ENCODE data around the gene ALKBH8.
"Not testable (repeated sequence)": the region's sequence is repeated elsewhere in the genome, so short reads cannot be mapped to it uniquely, and the experiment has no call there.

The ALKBH8 gene

GRCh38 chr11:107504981-107505380, 60.6 kb downstream of the ALKBH8 start:
- no peak for DNase-seq

- DNase-seq, result no peak
Measured at GRCh38 chr11:107501713-107502112, 63.8 kb downstream of the ALKBH8 start.

GRCh38 chr11:107497371-107497770, 68.2 kb downstream of the ALKBH8 start:
- not testable (repeated sequence) for DNase-seq

DNA sequence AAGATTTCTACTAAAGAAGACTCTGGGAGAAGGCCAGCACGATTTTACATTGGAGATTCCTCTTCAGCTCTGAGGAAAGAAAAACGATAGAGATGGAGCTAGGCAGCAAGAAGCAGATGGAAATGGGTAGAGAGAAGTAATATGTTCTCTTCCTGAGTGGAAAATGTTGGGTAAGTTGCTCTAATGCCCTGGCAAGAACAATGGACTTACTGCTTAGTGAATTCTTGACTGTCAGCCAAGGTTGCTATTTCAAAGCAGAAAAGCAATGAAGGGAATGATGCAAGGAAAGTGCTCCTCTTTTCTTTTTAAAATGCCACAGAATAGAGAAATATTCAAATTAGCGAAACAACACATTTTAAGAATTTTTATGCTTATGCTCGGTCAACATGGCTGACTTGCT, 69.5 kb downstream of the ALKBH8 start:
- peak; percentile 25 for DNase-seq

DNA sequence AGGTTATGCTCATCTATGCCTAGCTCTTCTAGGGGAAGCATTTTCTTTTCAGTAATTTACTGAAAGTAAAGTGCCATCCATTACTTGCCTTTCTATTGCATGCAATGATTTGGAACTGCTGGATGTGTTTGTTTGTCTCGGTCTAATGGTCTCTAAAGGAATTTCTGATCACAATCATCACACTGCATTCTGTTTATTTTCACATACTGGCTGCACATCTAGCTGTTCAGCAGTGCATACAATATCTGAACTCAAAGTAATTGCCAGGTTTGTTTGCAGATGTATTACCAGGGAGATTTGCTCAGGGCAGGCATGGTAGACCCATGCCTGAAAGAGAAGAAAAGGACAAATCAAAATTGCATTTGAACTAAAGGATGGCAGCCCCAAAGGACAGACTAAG, 71.5 kb downstream of the ALKBH8 start:
- DNase-seq, result no peak

- no peak for DNase-seq
Measured at GRCh38 chr11:107493117-107493516, 72.4 kb downstream of the ALKBH8 start.

GRCh38 chr11:107490836-107491235, 74.7 kb downstream of the ALKBH8 start:
- DNase-seq, result no peak

DNA sequence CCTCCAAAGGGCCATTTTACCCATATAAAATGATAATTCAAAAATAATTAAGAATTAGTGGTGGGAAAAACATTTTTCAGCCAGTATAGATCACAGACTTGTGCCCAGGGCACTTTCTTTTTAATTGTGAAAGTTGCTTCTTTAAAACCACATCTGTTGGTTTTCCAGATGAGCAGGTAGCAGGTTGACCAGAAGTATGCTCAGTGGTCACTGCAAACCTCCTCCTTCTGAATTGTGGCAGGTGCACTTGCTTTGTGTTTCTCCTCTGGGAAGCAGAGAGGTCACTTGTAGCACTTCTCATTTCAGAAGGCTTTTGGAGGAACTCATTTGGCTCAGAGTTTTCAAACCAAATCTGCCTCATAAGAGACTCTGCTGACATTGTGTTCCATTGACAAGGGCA, 83.3 kb downstream of the ALKBH8 start:
- DNase-seq, result no peak

DNA sequence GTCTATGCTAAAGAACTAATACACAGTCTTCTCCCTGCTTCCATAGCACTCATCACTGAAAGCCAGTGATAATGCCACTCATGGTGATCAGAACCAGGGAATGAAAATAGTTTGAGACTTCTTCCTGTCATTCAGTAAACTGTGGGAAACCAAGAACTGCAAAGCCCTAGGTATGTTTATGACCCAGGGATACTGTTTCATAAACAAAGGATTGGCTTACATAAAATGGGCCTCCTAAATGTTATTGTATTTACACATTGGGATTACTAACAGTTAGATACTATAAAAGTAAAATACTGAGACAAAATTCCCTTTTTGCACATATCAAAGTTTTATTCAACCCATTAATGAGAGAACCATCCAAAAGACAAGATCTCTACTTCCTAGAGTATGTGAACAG, 86.6 kb downstream of the ALKBH8 start:
- no peak for DNase-seq

DNA sequence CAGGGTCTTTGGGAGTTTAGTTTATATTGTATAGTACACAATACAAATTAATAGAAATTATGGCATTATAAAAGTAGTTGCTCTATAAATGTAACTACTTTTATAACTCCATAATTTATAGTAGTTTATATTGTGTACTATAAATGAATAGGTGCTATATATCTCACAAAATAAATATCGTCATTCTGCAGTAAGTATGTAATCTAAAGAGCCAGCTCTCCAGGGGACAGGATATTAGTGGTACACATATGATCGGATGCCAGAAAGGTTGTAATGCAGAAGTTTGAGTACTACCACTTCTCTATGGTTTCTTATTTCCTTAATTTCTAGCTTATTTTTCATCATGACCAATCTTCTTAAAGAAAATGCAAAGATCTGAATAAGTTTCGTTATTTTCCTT, 87.7 kb downstream of the ALKBH8 start:
- DNase-seq, result no peak

- no peak for DNase-seq
Measured at GRCh38 chr11:107473792-107474191, 91.7 kb downstream of the ALKBH8 start.

DNA sequence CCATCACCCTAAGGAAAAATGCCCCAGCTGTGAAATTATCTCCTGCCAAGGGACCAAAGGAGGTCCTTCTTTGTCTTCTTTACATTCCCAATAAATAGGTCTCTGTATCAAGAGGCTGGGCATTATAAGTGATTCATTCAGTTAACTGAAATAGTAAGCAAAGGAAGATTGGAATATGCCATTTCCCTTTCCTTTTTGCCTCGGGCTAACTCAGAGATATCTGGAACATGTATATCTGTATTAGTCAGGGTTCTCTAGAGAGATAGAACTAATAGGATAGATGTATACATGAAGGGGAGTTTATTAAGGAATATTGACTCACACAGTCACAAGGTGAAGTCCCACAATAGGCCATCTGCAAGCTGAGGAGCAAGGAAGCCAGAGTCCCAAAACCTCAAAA, 92.6 kb downstream of the ALKBH8 start:
- no peak for DNase-seq

DNA sequence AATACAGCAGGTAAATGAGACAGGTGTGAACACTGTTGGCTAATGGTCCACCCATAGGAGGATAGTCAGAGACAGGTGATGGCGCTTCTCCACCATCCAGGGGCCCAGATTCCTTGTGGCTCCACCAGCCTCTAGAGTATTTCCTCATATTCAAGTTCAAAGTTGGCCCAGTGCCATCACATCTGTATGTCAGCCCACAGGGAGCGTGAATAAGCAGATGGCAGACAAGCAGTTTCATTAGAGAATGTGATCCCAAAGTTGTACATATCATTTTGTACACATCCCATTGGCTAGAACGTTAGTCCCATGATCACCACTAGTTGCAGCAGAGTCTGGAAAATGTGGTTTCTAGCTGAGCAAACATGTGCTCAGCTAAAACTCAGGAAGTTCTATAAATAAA, 96.9 kb downstream of the ALKBH8 start:
- peak; percentile 19 for DNase-seq

DNA sequence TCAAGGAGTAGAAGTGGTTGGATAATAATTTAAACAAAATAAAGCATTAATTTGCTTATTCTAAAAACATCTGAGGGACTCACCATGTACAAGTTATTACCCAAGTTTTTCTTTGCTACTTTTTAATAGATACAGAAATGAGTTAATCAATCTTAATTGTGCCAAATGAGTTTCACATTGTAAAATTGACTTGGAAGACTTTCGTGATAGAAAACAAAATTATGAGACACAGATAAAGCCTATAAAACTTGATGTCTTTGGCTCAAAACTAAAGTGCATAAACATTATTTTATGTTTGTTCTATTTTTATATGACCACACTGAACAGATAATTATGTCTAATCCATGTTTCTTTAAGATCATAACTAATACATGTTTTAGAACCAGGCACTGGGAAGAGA, 97.8 kb downstream of the ALKBH8 start:
- DNase-seq, result no peak

- DNase-seq, result not testable (repeated sequence)
Measured at GRCh38 chr11:107466275-107466866, 99.2 kb downstream of the ALKBH8 start.

DNA sequence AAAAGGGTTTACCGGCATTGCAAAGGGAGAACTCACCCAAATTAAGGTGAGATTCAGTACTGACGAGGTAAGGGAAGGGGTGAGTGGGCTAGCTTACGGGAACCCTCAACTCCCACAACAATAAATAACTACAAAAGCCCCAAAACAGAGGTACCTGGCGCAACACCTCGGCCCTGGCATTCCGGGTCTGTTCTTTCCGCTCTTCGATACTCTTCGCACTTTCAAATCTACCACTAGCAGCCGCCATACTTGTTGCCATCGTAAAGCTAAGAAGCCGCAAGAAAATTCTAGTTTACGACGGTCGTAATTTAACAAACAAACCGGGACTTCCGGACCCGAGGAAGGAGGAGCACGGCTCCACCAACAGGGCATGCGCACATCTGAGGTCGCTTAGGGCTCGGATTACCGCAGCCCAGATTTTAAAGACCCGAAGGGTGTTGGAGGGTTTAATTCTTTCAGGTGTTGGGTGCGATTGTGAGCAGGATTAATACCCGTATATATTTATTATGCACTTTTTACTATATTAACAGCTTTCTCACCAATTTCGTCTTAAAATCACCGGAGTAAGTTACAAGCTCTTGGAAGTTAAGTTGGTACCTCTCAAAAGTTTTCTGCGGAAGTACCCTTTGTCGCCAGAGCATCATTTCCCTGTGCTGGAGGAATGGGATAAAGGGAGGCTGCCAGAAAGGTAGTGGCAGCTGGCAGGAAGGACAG, 107.8 kb downstream of the ALKBH8 start, which contains the start of gene CWF19L2:
TSS of gene CWF19L2 (minus strand) at position 268 of the 714 bp plus-strand sequence. CDS start at position 259, 9 bp downstream.
- DNase-seq, result peak; percentile 97

GRCh38 chr11:107457205-107457557, 108.4 kb downstream of the ALKBH8 start:
- DNase-seq, result peak; percentile 23

DNA sequence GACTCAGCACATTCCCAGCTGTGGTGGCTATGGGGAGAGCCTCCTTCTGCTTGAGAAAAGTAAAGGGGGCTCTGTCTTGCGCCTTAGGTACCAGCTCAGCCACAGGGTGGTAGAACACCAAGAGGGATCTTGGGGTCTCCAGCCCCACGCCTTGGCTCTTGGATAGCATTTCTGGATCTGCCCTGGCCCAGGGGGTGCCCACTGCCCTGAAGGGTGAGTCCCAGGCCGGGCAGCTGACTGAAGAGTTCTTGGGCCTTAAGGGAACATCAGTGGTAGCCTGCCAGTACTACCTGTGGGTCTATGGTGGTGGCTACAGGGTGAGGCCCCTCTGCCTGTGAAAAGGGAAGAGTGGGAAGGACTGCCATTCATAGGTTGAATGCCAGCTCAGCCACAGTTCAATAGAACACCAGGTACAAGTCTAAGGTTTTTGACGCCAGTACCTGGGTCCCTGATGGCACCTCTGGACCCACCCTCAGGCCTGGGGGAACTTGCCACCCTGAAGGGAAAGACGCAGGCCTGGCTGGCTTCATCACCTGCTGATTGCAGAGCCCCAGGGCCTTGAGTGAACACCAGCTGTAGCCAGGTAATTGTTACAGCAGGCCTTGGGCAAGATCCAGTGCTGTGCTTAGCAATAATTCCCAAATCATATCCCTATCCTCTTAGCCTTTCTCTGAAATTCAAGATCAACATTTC, 111.8 kb downstream of the ALKBH8 start:
- DNase-seq, result no peak

Data from NCI-H1105 treated with DMSO at 0.1 percent for 48 hours (cell line).